Measurements from ENCODE around the gene HMSD.

GRCh38 chr18:63953811-63954210 lies 4.7 kb downstream of the HMSD start:
- TF ChIP-seq EZH2 (IDR thresholded peaks at IDR 0.05; ENCODE audit: borderline replicate concordance) (no peak), EZH2phosphoT487 (IDR thresholded peaks at IDR 0.05; ENCODE audit: low read depth, severe bottlenecking, unreplicated experiment) (no peak)
- TF ChIP-seq, protein P1, sequence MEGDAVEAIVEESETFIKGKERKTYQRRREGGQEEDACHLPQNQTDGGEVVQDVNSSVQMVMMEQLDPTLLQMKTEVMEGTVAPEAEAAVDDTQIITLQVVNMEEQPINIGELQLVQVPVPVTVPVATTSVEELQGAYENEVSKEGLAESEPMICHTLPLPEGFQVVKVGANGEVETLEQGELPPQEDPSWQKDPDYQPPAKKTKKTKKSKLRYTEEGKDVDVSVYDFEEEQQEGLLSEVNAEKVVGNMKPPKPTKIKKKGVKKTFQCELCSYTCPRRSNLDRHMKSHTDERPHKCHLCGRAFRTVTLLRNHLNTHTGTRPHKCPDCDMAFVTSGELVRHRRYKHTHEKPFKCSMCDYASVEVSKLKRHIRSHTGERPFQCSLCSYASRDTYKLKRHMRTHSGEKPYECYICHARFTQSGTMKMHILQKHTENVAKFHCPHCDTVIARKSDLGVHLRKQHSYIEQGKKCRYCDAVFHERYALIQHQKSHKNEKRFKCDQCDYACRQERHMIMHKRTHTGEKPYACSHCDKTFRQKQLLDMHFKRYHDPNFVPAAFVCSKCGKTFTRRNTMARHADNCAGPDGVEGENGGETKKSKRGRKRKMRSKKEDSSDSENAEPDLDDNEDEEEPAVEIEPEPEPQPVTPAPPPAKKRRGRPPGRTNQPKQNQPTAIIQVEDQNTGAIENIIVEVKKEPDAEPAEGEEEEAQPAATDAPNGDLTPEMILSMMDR (IDR thresholded peaks at IDR 0.05; ENCODE audit: poor library complexity), result no peak

Measured in hepatocyte (in vitro differentiated cells).